ENCODE data around the gene HAPLN3. TPM values are rescaled to one million over a fixed set of nuclear protein-coding genes. Genes with fewer than 3 reads are reported as not detected.

The HAPLN3 gene
- total RNA-seq, 4 donors from 2014 or later: 4.4 to 27.3 (median 16.2) TPM

GRCh38 chr15:88902221-88902835 lies 7.0 kb upstream of the HAPLN3 start:
- Histone ChIP-seq H3K27ac (no peak overlapping the region), H3K9me3 (no peaks in the 10 kb centered on the region), H3K4me3 (no peak overlapping the region), H3K27me3 (no peaks in the 10 kb centered on the region), H3K36me3 (peaks cover 0 to 71% (median 0%) of the 10 kb centered on the region in 3 donors), H3K4me1 (peaks cover 0 to 29% (median 8%) of the 10 kb centered on the region in 4 donors)
- 68 to 76% methylated on average over 6 of the region's 6 CpGs for WGBS, 2 donors
- no peak for DNase-seq (ENCODE audit: low spot score in 2 of 2)
- TF ChIP-seq CTCF (IDR thresholded peaks at IDR 0.05) (no peak), EP300 (IDR thresholded peaks at IDR 0.05) (no peak), POLR2A (IDR thresholded peaks at IDR 0.05) (no peak)

- Histone ChIP-seq H3K27me3 (no peaks in the 10 kb centered on the region), H3K36me3 (peaks cover 0 to 65% (median 0%) of the 10 kb centered on the region in 3 donors), H3K4me3 (no peak overlapping the region), H3K4me1 (peaks cover 0 to 34% (median 14%) of the 10 kb centered on the region in 4 donors), H3K9me3 (no peaks in the 10 kb centered on the region), H3K27ac (no peak overlapping the region)
- TF ChIP-seq CTCF (IDR thresholded peaks at IDR 0.05): no peak
- no peak for TF ChIP-seq EP300 (IDR thresholded peaks at IDR 0.05)
- WGBS, 2 donors: 86 to 88% methylated on average over 15 of the region's 15 CpGs
- DNase-seq (ENCODE audit: low spot score in 2 of 2): no peak
These were observed 6.3 kb upstream of the HAPLN3 start for GRCh38 chr15:88901508-88902220.

GRCh38 chr15:88900982-88901418 lies 5.7 kb upstream of the HAPLN3 start:
- TF ChIP-seq CTCF (IDR thresholded peaks at IDR 0.05): no peak
- no peak for TF ChIP-seq POLR2A (IDR thresholded peaks at IDR 0.05)
- no peak for TF ChIP-seq EP300 (IDR thresholded peaks at IDR 0.05)

GRCh38 chr15:88900309-88900981 lies 5.1 kb upstream of the HAPLN3 start:
- peak overlapping the region in 1 of 4 donors; percentile 51 for H3K27ac ChIP-seq
- TF ChIP-seq EP300 (IDR thresholded peaks at IDR 0.05) (no peak), POLR2A (IDR thresholded peaks at IDR 0.05) (no peak), CTCF (IDR thresholded peaks at IDR 0.05) (no peak)
- no peaks in the 10 kb centered on the region for H3K9me3 ChIP-seq
- peaks cover 0 to 3% of the 10 kb centered on the region in 2 donors for H3K27me3 ChIP-seq
- DNase-seq (ENCODE audit: low spot score in 2 of 2): no peak
- H3K36me3 ChIP-seq: peaks cover 0 to 53% (median 0%) of the 10 kb centered on the region in 3 donors
- peaks cover 0 to 35% (median 18%) of the 10 kb centered on the region in 4 donors for H3K4me1 ChIP-seq
- H3K4me3 ChIP-seq: no peak overlapping the region
- 76 to 81% methylated on average over 11 to 12 of the region's 12 CpGs for WGBS, 2 donors

More at GRCh38 chr15:88900982-88901418, 5.7 kb upstream of the HAPLN3 start:
- H3K9me3 ChIP-seq: no peaks in the 10 kb centered on the region
- 85 to 95% methylated on average over 5 of the region's 5 CpGs for whole genome bisulfite sequencing, 2 donors
- no peaks in the 10 kb centered on the region for H3K27me3 ChIP-seq
- H3K27ac ChIP-seq: peak overlapping the region in 1 of 4 donors; percentile 51
- DNase-seq (ENCODE audit: low spot score in 2 of 2): no peak
- peaks cover 0 to 58% (median 0%) of the 10 kb centered on the region in 3 donors for H3K36me3 ChIP-seq
- H3K4me1 ChIP-seq: peaks cover 0 to 36% (median 17%) of the 10 kb centered on the region in 4 donors
- H3K4me3 ChIP-seq: no peak overlapping the region

All from tibial nerve (tissue), 4 donors.